ENCODE measurements around the gene SNRK. TPM values are rescaled to one million over a fixed set of nuclear protein-coding genes. Genes with fewer than 3 reads are reported as not detected.

Gene SNRK
- total RNA-seq, 1 donor from 2014 or later = 44.3 TPM

DNA sequence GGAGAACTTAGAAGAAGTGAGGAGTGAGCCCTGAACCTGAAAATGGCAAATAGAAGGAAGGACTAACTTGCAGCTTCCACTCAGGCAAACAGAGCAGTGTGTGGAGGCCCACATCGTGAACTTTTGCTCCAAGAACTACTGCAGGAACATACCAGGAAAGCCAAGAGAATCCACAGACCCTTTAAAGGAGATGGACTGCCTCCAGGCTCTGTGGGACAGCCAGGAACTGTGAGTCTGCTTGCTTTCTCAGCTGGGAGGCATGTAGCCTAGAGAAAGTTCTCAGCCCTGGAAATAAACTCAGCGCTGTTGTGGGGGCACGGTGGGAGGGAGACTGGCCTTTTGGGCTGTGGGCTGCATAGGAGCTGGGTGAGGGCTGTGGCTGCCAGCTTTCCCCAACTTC, 93.0 kb downstream of the SNRK start:
- intact Hi-C loops (cut with DNase I) = no loop called here
- Histone ChIP-seq H3K9me3 (peaks cover 0 to 2% of the 10 kb centered on the region in 2 donors), H3K27me3 (no peaks in the 10 kb centered on the region), H3K4me3 (no peak overlapping the region), H3K36me3 (no peaks in the 10 kb centered on the region), H3K27ac (peak overlapping the region; percentile 62 to 79), H3K4me1 (peaks cover 4 to 19% of the 10 kb centered on the region in 2 donors)
- peak in 1 of 2 donors; percentile 80 for DNase-seq (ENCODE audit: low spot score in 2 of 2)
- TF ChIP-seq, protein P1, sequence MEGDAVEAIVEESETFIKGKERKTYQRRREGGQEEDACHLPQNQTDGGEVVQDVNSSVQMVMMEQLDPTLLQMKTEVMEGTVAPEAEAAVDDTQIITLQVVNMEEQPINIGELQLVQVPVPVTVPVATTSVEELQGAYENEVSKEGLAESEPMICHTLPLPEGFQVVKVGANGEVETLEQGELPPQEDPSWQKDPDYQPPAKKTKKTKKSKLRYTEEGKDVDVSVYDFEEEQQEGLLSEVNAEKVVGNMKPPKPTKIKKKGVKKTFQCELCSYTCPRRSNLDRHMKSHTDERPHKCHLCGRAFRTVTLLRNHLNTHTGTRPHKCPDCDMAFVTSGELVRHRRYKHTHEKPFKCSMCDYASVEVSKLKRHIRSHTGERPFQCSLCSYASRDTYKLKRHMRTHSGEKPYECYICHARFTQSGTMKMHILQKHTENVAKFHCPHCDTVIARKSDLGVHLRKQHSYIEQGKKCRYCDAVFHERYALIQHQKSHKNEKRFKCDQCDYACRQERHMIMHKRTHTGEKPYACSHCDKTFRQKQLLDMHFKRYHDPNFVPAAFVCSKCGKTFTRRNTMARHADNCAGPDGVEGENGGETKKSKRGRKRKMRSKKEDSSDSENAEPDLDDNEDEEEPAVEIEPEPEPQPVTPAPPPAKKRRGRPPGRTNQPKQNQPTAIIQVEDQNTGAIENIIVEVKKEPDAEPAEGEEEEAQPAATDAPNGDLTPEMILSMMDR (IDR thresholded peaks at IDR 0.05) = no peak

DNA sequence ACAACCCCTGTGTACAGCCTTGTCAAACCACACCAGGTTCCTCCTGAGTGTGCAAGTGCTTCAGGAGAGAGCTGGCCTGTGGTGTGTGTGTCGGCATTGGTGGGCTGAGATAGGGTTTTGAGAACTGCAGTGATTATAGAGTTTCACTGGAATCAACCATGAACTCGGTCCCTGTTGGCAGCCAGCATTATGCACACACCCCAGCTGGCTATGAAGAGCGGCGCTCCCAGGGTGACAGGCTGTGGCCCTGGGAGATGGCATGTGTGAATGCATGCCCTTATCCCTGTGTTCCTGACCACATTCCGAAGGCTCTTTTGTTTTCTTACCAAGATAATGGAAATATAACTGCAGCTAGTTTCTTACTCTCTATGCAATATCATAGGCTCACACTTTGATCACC, 101.8 kb downstream of the SNRK start:
- TF ChIP-seq, protein P1 (IDR thresholded peaks at IDR 0.05) = no peak
- no peak overlapping the region for H3K4me3 ChIP-seq
- H3K27me3 ChIP-seq = no peaks in the 10 kb centered on the region
- intact Hi-C loops (cut with DNase I) = no loop called here
- H3K4me1 ChIP-seq = no peaks in the 10 kb centered on the region
- no peak for DNase-seq (ENCODE audit: low spot score in 2 of 2)
- peak overlapping the region in 1 of 2 donors; percentile 60 for H3K27ac ChIP-seq
- peaks cover 0 to 2% of the 10 kb centered on the region in 2 donors for H3K9me3 ChIP-seq
- no peaks in the 10 kb centered on the region for H3K36me3 ChIP-seq

DNA sequence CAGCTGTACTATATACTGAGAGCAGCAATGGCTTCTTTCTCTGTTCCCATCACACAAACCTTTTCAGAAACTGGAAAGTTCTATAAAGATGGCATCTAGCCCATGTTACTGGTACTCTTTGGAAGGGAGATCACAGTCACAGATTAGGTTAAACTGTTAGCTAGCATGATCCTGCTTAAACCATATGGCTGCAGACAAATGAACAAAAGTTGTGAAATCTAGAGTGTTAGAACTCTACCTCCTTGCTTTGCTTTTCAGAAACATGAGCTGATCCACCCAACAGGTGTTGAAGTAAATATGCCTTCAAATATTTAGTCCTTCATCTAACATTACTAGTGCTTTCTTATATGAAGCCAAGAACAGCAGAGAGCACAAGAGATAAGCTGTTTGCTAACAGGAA, 102.6 kb downstream of the SNRK start:
- Histone ChIP-seq H3K9me3 (peaks cover 0 to under 1% of the 10 kb centered on the region in 2 donors), H3K4me3 (no peak overlapping the region), H3K36me3 (no peaks in the 10 kb centered on the region), H3K27ac (peak overlapping the region; percentile 33 to 60), H3K27me3 (no peaks in the 10 kb centered on the region), H3K4me1 (no peaks in the 10 kb centered on the region)
- TF ChIP-seq, protein P1 (IDR thresholded peaks at IDR 0.05) = no peak
- intact Hi-C loops (cut with DNase I) = no loop called here
- no peak for DNase-seq (ENCODE audit: low spot score in 2 of 2)

DNA sequence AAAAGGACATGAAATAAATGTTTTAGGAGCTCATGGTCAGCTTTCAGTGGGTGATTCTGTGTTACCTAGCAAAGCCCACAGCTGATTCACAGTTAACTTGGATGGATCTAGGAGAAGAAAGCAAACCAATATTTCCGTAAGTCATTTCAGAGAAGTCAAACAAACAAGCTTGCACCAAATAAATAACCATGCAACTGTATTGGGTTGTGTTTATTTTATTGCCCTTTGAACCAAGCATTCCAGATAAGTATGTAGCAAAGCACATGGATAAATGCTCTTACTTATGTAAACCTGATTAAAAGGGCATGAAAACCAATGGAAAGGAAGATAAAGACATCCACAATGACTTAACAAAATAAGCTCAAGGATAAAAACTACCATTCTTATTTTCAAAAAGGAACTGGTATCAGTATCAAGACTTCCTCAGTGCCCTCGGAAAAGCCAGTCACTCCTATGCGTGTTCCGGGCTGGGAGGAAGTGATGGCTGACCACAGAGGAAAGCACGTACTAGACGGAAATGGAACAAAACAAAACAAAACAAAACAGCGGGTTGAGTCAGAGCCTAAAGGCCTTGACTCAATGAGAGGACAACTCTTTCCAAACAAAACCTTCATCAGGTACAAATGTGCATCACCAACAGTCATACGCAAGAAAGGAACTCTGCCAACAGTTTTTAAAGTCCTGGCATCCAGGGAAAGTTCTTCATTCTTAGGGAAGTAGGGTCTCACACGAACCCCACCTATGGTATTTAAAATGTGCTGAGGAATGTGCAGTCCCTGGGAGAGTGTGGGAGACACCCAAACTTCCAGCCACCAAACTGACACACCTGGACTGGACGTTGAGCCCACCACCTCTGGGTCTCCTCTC, 103.3 kb downstream of the SNRK start:
- Histone ChIP-seq H3K36me3 (no peaks in the 10 kb centered on the region), H3K9me3 (no peaks in the 10 kb centered on the region), H3K27ac (peak overlapping the region; percentile 57 to 60), H3K4me3 (no peak overlapping the region), H3K27me3 (no peaks in the 10 kb centered on the region), H3K4me1 (no peaks in the 10 kb centered on the region)
- intact Hi-C loops (cut with DNase I) = loop anchor here (5.0 kb wide), 1 partner anchor 102 kb away; the partner anchor contains the start of gene SNRK
- peak; percentile 61 to 81 for DNase-seq (ENCODE audit: low spot score in 2 of 2)
- TF ChIP-seq, protein P1 (IDR thresholded peaks at IDR 0.05) = no peak

DNA sequence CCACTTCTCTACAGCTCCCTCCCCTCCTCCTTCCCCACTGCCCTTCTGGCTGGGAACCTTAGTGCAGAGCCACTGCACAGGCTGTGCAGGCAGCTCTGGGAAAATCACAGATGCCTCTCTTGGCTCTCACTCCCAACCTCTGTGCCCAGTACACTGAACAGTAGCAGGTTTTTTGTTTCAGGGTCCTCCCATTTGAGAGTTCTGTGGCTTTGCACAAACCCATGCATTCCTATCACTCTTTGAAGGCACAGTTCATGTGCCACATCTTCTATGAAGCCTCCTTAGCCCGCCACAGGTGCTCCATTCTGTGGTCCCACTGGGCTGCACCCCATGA, 103.9 kb downstream of the SNRK start:
- Histone ChIP-seq H3K27ac (peak overlapping the region; percentile 57 to 60), H3K9me3 (no peaks in the 10 kb centered on the region), H3K36me3 (no peaks in the 10 kb centered on the region), H3K4me1 (no peaks in the 10 kb centered on the region), H3K27me3 (no peaks in the 10 kb centered on the region), H3K4me3 (no peak overlapping the region)
- TF ChIP-seq, protein P1 (IDR thresholded peaks at IDR 0.05) = no peak
- intact Hi-C loops (cut with DNase I) = loop anchor here (5.0 kb wide), 1 partner anchor 103 kb away; the partner anchor contains the start of gene SNRK
- DNase-seq (ENCODE audit: low spot score in 2 of 2) = no peak
